ENCODE data around the gene MED25. TPM values are rescaled to one million over a fixed set of nuclear protein-coding genes. Genes with fewer than 3 reads are reported as not detected.

The MED25 gene
- total RNA-seq, 4 donors from 2014 or later = 26.2 to 54.0 (median 29.4) TPM

DNA sequence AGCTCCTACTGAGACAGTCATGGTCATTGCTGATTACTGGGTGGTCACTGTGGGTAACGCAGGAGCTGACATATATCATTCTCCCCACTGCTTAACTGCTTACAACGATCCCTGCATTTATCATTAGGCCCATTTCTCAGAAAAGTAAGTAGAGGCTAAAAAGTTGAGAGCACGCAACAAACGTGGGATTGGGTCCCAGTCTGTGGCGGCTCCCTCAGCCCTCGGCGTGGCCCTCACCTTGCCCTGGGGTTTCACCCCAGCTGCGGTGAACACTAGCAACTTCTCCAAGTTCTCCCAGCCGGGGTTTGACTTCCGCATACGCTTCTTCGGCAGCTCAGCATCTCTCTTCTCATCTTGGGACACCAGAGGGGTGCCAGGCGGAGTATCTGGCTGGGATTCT, 46.8 kb downstream of the MED25 start:
- TF ChIP-seq CTCF (IDR thresholded peaks at IDR 0.05) (no peak), POLR2A (IDR thresholded peaks at IDR 0.05) (no peak), EP300 (IDR thresholded peaks at IDR 0.05) (no peak)
- Histone ChIP-seq H3K4me1 (peaks cover 0 to 80% (median 35%) of the 10 kb centered on the region in 4 donors), H3K9me3 (no peaks in the 10 kb centered on the region), H3K36me3 (peaks cover 0 to 48% (median 0%) of the 10 kb centered on the region in 3 donors), H3K4me3 (peak overlapping the region in 1 of 4 donors; percentile 11), H3K27ac (peak overlapping the region in 2 of 4 donors; percentile 51 to 97), H3K27me3 (no peaks in the 10 kb centered on the region)
- no peak for DNase-seq (ENCODE audit: low spot score in 2 of 2)
- WGBS, 2 donors = 83 to 89% methylated on average over 13 of the region's 13 CpGs

DNA sequence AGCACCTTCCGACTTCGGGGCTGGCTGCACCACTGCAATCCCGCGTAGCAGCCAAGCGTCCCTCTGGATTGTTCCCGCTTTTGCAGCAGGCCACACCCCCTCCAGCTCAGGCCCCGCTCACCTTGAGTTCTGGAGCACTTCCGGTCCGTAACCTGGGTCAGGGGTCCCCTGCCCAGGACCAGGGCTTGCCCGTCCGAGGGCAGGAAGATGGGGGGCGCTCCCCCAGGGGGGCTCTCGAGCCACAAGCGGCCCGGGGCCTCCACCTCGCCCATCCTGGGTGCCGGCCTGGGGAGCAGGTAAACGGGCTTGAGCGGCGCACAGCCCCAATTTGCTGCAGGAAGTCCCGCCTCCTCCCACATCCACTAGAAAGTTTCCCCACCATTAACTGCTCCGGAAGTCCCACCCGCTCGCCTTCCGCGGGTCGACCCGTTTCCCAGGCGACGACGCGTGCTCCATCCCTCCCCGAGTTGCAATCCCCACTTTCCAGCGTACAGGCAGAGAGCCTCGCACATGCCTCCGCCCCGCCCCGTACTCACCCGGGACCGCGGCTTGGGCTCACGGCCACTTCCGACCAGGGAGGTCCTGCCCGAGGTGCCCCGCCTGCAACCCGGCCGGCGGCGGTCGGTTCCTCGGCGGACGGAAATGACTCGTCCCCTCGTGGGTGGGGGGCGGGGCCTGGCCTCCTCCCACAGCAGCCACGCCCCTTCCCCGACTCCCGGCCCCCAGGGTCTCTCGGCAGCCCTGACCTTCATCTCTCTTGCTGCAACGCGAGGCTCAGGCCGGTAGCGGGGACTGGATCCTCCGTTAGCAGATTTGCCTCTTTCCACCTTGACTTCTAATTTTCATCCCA, 49.1 kb downstream of the MED25 start, which contains the start of gene PNKP:
TSS of gene PNKP (minus strand) at position 644 of the 850 bp plus-strand sequence. CDS start at position 272, 372 bp downstream.
- DNase-seq (ENCODE audit: low spot score in 2 of 2) = peak; percentile 82 to 88
- 0% methylated on average over 34 to 49 of the region's 65 CpGs for WGBS, 2 donors
- Histone ChIP-seq H3K9me3 (no peaks in the 10 kb centered on the region), H3K4me1 (peaks cover 0 to 76% (median 36%) of the 10 kb centered on the region in 4 donors), H3K36me3 (peaks cover 0 to 40% (median 0%) of the 10 kb centered on the region in 3 donors), H3K4me3 (peak within 1 kb of the TSS; percentile 68 to 90 (median 74)), H3K27me3 (no peaks in the 10 kb centered on the region), H3K27ac (peak within 1 kb of the TSS; percentile 87 to 97 (median 90))
- TF ChIP-seq EP300 (IDR thresholded peaks at IDR 0.05) (peak; percentile 94 to 95), POLR2A (IDR thresholded peaks at IDR 0.05) (peak in 1 of 2 donors; percentile 61), CTCF (IDR thresholded peaks at IDR 0.05) (peak in 1 of 5 experiments; percentile 30)

DNA sequence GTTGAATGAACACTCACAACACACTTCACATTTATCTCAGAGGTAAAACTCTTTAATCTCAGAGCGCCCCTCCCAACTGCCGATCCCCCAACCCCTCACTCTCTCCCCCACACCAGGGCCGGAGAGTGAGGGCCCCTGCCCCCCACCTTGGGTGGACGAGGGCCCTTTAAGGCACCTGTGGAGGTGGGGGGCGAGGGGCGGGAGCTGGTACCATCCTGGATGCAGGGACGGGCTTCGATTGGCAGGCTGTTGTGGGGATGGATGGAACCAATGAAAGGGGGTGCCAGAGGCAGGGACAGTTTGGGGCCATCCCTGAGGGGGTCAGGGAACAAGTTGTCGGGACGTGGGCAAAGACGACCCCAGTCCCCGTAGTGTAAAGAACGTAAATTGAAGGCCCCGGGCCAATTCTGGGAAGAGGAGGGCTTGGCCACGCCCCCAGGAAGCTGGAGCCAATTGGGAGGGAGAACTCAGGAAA, 51.0 kb downstream of the MED25 start:
- DNase-seq (ENCODE audit: low spot score in 2 of 2) = no peak
- no peaks in the 10 kb centered on the region for H3K27me3 ChIP-seq
- 2 to 4% methylated on average over 15 of the region's 15 CpGs for WGBS, 2 donors
- TF ChIP-seq EP300 (IDR thresholded peaks at IDR 0.05) = no peak
- peak in 1 of 2 donors; percentile 36 for TF ChIP-seq POLR2A (IDR thresholded peaks at IDR 0.05)
- no peak for TF ChIP-seq CTCF (IDR thresholded peaks at IDR 0.05)
- H3K27ac ChIP-seq = peak overlapping the region; percentile 83 to 97 (median 90)
- H3K36me3 ChIP-seq = peaks cover 0 to 37% (median 0%) of the 10 kb centered on the region in 3 donors
- H3K9me3 ChIP-seq = no peaks in the 10 kb centered on the region
- peaks cover 0 to 79% (median 36%) of the 10 kb centered on the region in 4 donors for H3K4me1 ChIP-seq
- H3K4me3 ChIP-seq = peak overlapping the region; percentile 39 to 68 (median 54)

GRCh38 chr19:49869484-49870308, 51.6 kb downstream of the MED25 start:
- DNase-seq (ENCODE audit: low spot score in 2 of 2) = peak; percentile 92 to 96
- Histone ChIP-seq H3K4me3 (peak overlapping the region; percentile 42 to 68 (median 63)), H3K27ac (peak overlapping the region; percentile 83 to 97 (median 90)), H3K4me1 (peaks cover 0 to 79% (median 36%) of the 10 kb centered on the region in 4 donors), H3K9me3 (no peaks in the 10 kb centered on the region), H3K36me3 (peaks cover 0 to 37% (median 0%) of the 10 kb centered on the region in 3 donors), H3K27me3 (no peaks in the 10 kb centered on the region)
- TF ChIP-seq EP300 (IDR thresholded peaks at IDR 0.05) (peak; percentile 90 to 92), POLR2A (IDR thresholded peaks at IDR 0.05) (peak; percentile 43 to 88), CTCF (IDR thresholded peaks at IDR 0.05) (peak in 2 of 5 experiments; percentile 63 to 69)
- WGBS, 2 donors = 1 to 2% methylated on average over 39 to 56 of the region's 67 CpGs
